ENCODE data around the gene BMP8B.
A peak's percentile ranks its signal among the peaks of the same experiment; 100 is the strongest.

The BMP8B gene

GRCh38 chr1:39753132-39754025, 35.3 kb downstream of the BMP8B start:
- DNase-seq (no peak), ATAC-seq (replicated peaks) (no peak)
- Mint-ChIP-seq H3K36me3 (peaks cover 37 to 69% of the 10 kb centered on the region in 2 donors), H3K4me3 (no peak overlapping the region), H3K27ac (no peak overlapping the region), H3K27me3 (no peaks in the 10 kb centered on the region), H3K4me1 (no peaks in the 10 kb centered on the region), H3K9me3 (no peaks in the 10 kb centered on the region)

- Mint-ChIP-seq H3K36me3 (peaks cover 39 to 67% of the 10 kb centered on the region in 2 donors), H3K9me3 (no peaks in the 10 kb centered on the region), H3K4me1 (no peaks in the 10 kb centered on the region), H3K27ac (no peak overlapping the region), H3K4me3 (no peak overlapping the region), H3K27me3 (no peaks in the 10 kb centered on the region)
- ATAC-seq (replicated peaks) (no peak), DNase-seq (no peak)
These were observed 36.0 kb downstream of the BMP8B start for GRCh38 chr1:39752703-39753102.

- Mint-ChIP-seq H3K4me3 (no peak overlapping the region), H3K9me3 (no peaks in the 10 kb centered on the region), H3K36me3 (peaks cover 46 to 65% of the 10 kb centered on the region in 2 donors), H3K27ac (no peak overlapping the region), H3K4me1 (peaks cover 4 to 5% of the 10 kb centered on the region in 2 donors), H3K27me3 (no peaks in the 10 kb centered on the region)
- no peak for DNase-seq
- ATAC-seq (replicated peaks) = no peak
These were observed 37.1 kb downstream of the BMP8B start for GRCh38 chr1:39751595-39751994.

GRCh38 chr1:39745016-39745670, 43.5 kb downstream of the BMP8B start:
- no peak overlapping the region for H3K27ac Mint-ChIP-seq
- no peak for ATAC-seq (replicated peaks)
- peaks cover 50 to 72% of the 10 kb centered on the region in 2 donors for H3K36me3 Mint-ChIP-seq
- no peaks in the 10 kb centered on the region for H3K9me3 Mint-ChIP-seq
- no peaks in the 10 kb centered on the region for H3K27me3 Mint-ChIP-seq
- H3K4me1 Mint-ChIP-seq = peaks cover 12 to 16% of the 10 kb centered on the region in 2 donors
- DNase-seq = no peak
- H3K4me3 Mint-ChIP-seq = no peak overlapping the region

GRCh38 chr1:39738622-39739366, 49.9 kb downstream of the BMP8B start, which contains the start of gene PPIE:
TSS of gene PPIE (plus strand) at chr1:39738882. CDS start at chr1:39738901, 19 bp downstream.
- peaks cover 15 to 24% of the 10 kb centered on the region in 2 donors for H3K4me1 Mint-ChIP-seq
- DNase-seq (peak; percentile 85), ATAC-seq (replicated peaks) (peak; percentile 99)
- H3K36me3 Mint-ChIP-seq = peaks cover 17 to 43% of the 10 kb centered on the region in 2 donors
- H3K9me3 Mint-ChIP-seq = peaks cover 0 to 5% of the 10 kb centered on the region in 2 donors
- H3K27ac Mint-ChIP-seq = peak within 1 kb of the TSS; percentile 97
- H3K27me3 Mint-ChIP-seq = peaks cover 23 to 33% of the 10 kb centered on the region in 2 donors
- peak within 1 kb of the TSS; percentile 99 for H3K4me3 Mint-ChIP-seq

GRCh38 chr1:39737546-39738169, 51.0 kb downstream of the BMP8B start:
- DNase-seq (no peak), ATAC-seq (replicated peaks) (no peak)
- Mint-ChIP-seq H3K27ac (no peak overlapping the region), H3K27me3 (peaks cover 27 to 44% of the 10 kb centered on the region in 2 donors), H3K36me3 (peaks cover 17 to 32% of the 10 kb centered on the region in 2 donors), H3K9me3 (peaks cover 0 to 5% of the 10 kb centered on the region in 2 donors), H3K4me3 (no peak overlapping the region), H3K4me1 (peaks cover 15 to 24% of the 10 kb centered on the region in 2 donors)

GRCh38 chr1:39735731-39736130, 52.9 kb downstream of the BMP8B start:
- H3K4me1 Mint-ChIP-seq = peaks cover 15 to 20% of the 10 kb centered on the region in 2 donors

GRCh38 chr1:39733161-39733560, 55.5 kb downstream of the BMP8B start:
- Mint-ChIP-seq H3K36me3 (no peaks in the 10 kb centered on the region), H3K27me3 (peaks cover 54 to 80% of the 10 kb centered on the region in 2 donors), H3K4me1 (peaks cover 0 to 2% of the 10 kb centered on the region in 2 donors), H3K27ac (no peak overlapping the region), H3K4me3 (no peak overlapping the region), H3K9me3 (peaks cover 0 to 7% of the 10 kb centered on the region in 2 donors)
- DNase-seq = no peak
- ATAC-seq (replicated peaks) = no peak

More at GRCh38 chr1:39735731-39736130, 52.9 kb downstream of the BMP8B start:
- Mint-ChIP-seq H3K36me3 (peaks cover 6 to 18% of the 10 kb centered on the region in 2 donors), H3K27me3 (peaks cover 28 to 55% of the 10 kb centered on the region in 2 donors), H3K9me3 (peaks cover 0 to 5% of the 10 kb centered on the region in 2 donors), H3K27ac (no peak overlapping the region), H3K4me3 (no peak overlapping the region)
- DNase-seq = no peak
- ATAC-seq (replicated peaks) = no peak

GRCh38 chr1:39732730-39733129, 55.9 kb downstream of the BMP8B start:
- Mint-ChIP-seq H3K36me3 (no peaks in the 10 kb centered on the region), H3K27me3 (peaks cover 58 to 85% of the 10 kb centered on the region in 2 donors), H3K27ac (no peak overlapping the region), H3K9me3 (peaks cover 0 to 6% of the 10 kb centered on the region in 2 donors), H3K4me1 (peaks cover 4 to 6% of the 10 kb centered on the region in 2 donors), H3K4me3 (no peak overlapping the region)
- DNase-seq (no peak), ATAC-seq (replicated peaks) (no peak)

GRCh38 chr1:39729842-39730241, 58.8 kb downstream of the BMP8B start:
- ATAC-seq (replicated peaks) = no peak
- Mint-ChIP-seq H3K27ac (no peak overlapping the region), H3K9me3 (peaks cover 0 to 1% of the 10 kb centered on the region in 2 donors), H3K4me3 (no peak overlapping the region), H3K27me3 (peaks cover 59 to 86% of the 10 kb centered on the region in 2 donors), H3K36me3 (no peaks in the 10 kb centered on the region), H3K4me1 (peaks cover 6 to 10% of the 10 kb centered on the region in 2 donors)
- no peak for DNase-seq

GRCh38 chr1:39729030-39729429, 59.6 kb downstream of the BMP8B start:
- no peak overlapping the region for H3K27ac Mint-ChIP-seq
- H3K36me3 Mint-ChIP-seq = no peaks in the 10 kb centered on the region
- H3K4me3 Mint-ChIP-seq = no peak overlapping the region
- H3K4me1 Mint-ChIP-seq = peaks cover 6 to 10% of the 10 kb centered on the region in 2 donors
- ATAC-seq (replicated peaks) (no peak), DNase-seq (no peak)
- H3K27me3 Mint-ChIP-seq = peaks cover 60 to 86% of the 10 kb centered on the region in 2 donors
- peaks cover 0 to 1% of the 10 kb centered on the region in 2 donors for H3K9me3 Mint-ChIP-seq

GRCh38 chr1:39727932-39728317, 60.7 kb downstream of the BMP8B start:
- Mint-ChIP-seq H3K4me3 (peak overlapping the region in 1 of 2 donors; percentile 49), H3K27ac (no peak overlapping the region), H3K27me3 (peaks cover 54 to 77% of the 10 kb centered on the region in 2 donors), H3K4me1 (peaks cover 6 to 10% of the 10 kb centered on the region in 2 donors), H3K36me3 (no peaks in the 10 kb centered on the region), H3K9me3 (peaks cover 0 to 1% of the 10 kb centered on the region in 2 donors)
- DNase-seq (no peak), ATAC-seq (replicated peaks) (peak in 1 of 2 donors; percentile 55)

GRCh38 chr1:39727221-39727931, 61.3 kb downstream of the BMP8B start:
- H3K27ac Mint-ChIP-seq = no peak overlapping the region

More at GRCh38 chr1:39727221-39727931, 61.3 kb downstream of the BMP8B start:
- Mint-ChIP-seq H3K9me3 (peaks cover 0 to 1% of the 10 kb centered on the region in 2 donors), H3K36me3 (no peaks in the 10 kb centered on the region), H3K4me1 (peaks cover 6 to 10% of the 10 kb centered on the region in 2 donors), H3K27me3 (peaks cover 54 to 72% of the 10 kb centered on the region in 2 donors), H3K4me3 (no peak overlapping the region)
- DNase-seq (no peak), ATAC-seq (replicated peaks) (peak in 1 of 2 donors; percentile 67)
